ENCODE measurements around the gene DAZ1.
"Not testable (repeated sequence)": the region's sequence is repeated elsewhere in the genome, so short reads cannot be mapped to it uniquely, and the experiment has no call there.

Gene DAZ1, protein sequence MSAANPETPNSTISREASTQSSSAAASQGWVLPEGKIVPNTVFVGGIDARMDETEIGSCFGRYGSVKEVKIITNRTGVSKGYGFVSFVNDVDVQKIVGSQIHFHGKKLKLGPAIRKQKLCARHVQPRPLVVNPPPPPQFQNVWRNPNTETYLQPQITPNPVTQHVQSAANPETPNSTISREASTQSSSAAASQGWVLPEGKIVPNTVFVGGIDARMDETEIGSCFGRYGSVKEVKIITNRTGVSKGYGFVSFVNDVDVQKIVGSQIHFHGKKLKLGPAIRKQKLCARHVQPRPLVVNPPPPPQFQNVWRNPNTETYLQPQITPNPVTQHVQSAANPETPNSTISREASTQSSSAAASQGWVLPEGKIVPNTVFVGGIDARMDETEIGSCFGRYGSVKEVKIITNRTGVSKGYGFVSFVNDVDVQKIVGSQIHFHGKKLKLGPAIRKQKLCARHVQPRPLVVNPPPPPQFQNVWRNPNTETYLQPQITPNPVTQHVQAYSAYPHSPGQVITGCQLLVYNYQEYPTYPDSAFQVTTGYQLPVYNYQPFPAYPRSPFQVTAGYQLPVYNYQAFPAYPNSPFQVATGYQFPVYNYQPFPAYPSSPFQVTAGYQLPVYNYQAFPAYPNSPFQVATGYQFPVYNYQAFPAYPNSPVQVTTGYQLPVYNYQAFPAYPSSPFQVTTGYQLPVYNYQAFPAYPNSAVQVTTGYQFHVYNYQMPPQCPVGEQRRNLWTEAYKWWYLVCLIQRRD

DNA sequence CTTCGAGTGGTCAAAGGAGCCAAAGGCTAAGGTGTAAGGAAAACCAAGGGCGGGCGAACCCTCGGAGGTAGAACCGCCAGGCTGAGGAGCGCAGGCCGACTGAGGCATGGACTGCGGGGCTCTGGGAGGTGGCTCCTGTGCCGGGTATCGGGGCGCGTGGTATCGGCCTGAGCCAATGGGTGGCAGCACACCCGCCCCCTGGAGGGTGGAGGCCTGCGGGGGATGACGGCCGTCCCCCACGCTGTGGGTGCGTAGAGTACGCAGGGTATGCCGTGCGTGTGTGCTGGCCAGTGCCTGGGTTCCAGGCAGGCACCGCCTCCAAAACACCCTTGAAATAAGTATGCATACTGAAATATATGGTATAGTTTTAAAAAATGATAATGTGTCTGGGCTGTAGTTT lies at the start of gene DAZ1:
Gene DAZ1 (minus strand): TSS at position 101 of the 400 bp plus-strand sequence. CDS start 208 bp downstream, outside the sequence.
- not testable (repeated sequence) for FAIRE-seq

DNA sequence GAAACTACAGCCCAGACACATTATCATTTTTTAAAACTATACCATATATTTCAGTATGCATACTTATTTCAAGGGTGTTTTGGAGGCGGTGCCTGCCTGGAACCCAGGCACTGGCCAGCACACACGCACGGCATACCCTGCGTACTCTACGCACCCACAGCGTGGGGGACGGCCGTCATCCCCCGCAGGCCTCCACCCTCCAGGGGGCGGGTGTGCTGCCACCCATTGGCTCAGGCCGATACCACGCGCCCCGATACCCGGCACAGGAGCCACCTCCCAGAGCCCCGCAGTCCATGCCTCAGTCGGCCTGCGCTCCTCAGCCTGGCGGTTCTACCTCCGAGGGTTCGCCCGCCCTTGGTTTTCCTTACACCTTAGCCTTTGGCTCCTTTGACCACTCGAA lies 20.4 kb upstream of the DAZ1 start, which contains the start of gene DAZ2:
Gene DAZ2 (plus strand): TSS at position 301 of the 400 bp plus-strand sequence. CDS start 208 bp downstream, outside the sequence.
- not testable (repeated sequence) for FAIRE-seq

DNA sequence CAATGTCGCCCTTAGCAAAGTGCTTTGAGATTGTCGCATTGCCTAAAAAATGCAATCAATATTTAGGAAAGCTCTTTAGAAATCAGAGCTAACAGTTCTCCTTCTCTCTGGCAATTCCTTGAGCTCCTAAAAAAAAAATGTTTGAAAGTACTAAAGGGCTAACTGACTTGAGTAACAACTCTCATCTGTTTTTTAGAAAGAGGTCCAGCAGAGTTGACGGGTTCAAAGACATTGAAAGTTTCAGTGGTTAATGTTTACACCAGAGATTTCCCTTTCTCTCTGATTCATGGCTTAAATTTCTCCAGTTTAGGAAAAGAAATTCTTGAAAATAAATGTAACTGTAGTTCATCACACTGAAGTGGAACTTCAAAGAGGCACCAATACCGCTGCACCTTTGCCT lies 11.9 kb upstream of the DAZ1 start:
- FAIRE-seq: not testable (repeated sequence)

DNA sequence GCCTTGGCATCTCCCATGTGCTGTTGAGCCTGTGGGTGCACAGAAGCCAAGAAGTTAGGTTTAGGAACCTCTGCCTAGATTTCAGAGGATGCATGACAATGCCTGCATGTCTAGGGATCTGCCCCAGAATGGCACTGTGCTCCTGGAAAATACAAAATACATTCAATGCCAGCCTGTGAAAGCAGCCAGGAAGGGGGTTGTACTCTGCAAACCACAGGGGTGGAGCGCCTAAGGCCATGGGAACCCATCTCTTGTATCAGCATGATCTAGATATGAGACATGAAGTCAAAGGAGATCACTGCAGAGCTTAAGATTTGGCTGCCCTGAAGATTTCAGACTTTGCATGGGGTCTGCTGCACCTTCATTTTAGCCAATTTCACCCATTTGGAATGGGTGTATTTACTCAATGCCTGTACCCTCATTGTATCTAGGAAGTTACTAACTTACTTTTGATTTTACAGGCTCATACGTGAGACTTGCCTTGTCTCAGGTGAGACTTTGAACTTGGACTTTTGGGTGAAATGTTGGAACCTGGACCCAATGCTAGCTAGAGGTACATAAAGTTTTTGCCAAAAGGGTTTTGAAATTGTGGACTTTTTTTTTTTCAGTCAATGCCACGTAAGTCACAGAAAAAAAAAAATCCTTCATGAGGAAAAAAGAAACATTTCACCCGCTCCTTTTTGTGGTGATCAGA lies 11.1 kb upstream of the DAZ1 start:
- not testable (repeated sequence) for FAIRE-seq

DNA sequence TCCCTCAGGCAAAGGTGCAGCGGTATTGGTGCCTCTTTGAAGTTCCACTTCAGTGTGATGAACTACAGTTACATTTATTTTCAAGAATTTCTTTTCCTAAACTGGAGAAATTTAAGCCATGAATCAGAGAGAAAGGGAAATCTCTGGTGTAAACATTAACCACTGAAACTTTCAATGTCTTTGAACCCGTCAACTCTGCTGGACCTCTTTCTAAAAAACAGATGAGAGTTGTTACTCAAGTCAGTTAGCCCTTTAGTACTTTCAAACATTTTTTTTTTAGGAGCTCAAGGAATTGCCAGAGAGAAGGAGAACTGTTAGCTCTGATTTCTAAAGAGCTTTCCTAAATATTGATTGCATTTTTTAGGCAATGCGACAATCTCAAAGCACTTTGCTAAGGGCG lies 8.6 kb upstream of the DAZ1 start:
- FAIRE-seq: not testable (repeated sequence)

Measured in islet of Langerhans (tissue), 1 donor.